GM23338 (cell line): Measurements from ENCODE around the gene ODAPH. TPM values are rescaled to one million over a fixed set of nuclear protein-coding genes. Genes with fewer than 3 reads are reported as not detected.

Experiments used
- ATAC-seq: fragments of 200-7000 bp; cut with Tn5 transposase; 3 replicates; pipeline ENCODE4 v1.9.1; 2020
- DNase-seq: peaks from one replicate; pipeline ENCODE4 v3.0.0-alpha.2; 2015; ENCODE audit warnings: low spot score
- H2AFZ ChIP-seq: fragments of 200-600 bp; sonication (generic); 2 replicates; pipeline ENCODE4 v1.8.0; 2016; ENCODE audit warnings: antibody characterized with exemption, mild to moderate bottlenecking, moderate library complexity
- H3F3A ChIP-seq: fragments of 200-600 bp; sonication (generic); replicated peaks from 2 replicates; pipeline ENCODE4 v1.8.0; 2017; ENCODE audit warnings: antibody characterized with exemption, mixed run types, low read depth
- H3K27ac ChIP-seq: fragments of 200-600 bp; sonication (generic); 2 replicates; pipeline ENCODE4 v1.6.1; 2016; ENCODE audit warnings: low read depth
- H3K27me3 ChIP-seq: fragments of 200-600 bp; sonication (generic); 2 replicates; pipeline ENCODE4 v1.8.0; 2016; ENCODE audit warnings: mild to moderate bottlenecking, mixed run types, moderate library complexity; ENCODE audit not compliant: insufficient read depth
- H3K36me3 ChIP-seq: fragments of 200-600 bp; sonication (generic); 2 replicates; pipeline ENCODE4 v1.8.0; 2016; ENCODE audit warnings: mild to moderate bottlenecking; ENCODE audit not compliant: insufficient read depth
- H3K4me1 ChIP-seq: fragments of 200-600 bp; sonication (generic); 2 replicates; pipeline ENCODE4 v1.8.0; 2016; ENCODE audit warnings: mild to moderate bottlenecking, moderate library complexity; ENCODE audit not compliant: insufficient read depth
- H3K4me2 ChIP-seq: fragments of 200-600 bp; sonication (generic); 2 replicates; pipeline ENCODE4 v1.7.1; 2017; ENCODE audit warnings: mixed run types
- H3K4me3 ChIP-seq: fragments of 200-600 bp; sonication (generic); 2 replicates; pipeline ENCODE4 v1.6.1; 2016; ENCODE audit warnings: mixed run types
- H3K79me2 ChIP-seq: fragments of 200-600 bp; sonication (generic); replicated peaks from 2 replicates; pipeline ENCODE4 v1.8.0; 2017; ENCODE audit warnings: mild to moderate bottlenecking; ENCODE audit not compliant: insufficient read depth
- H3K9me2 ChIP-seq: fragments of 200-600 bp; sonication (generic); 2 replicates; pipeline ENCODE4 v1.8.0; 2017; ENCODE audit not compliant: insufficient read depth
- H4K20me1 ChIP-seq: fragments of 200-600 bp; sonication (generic); replicated peaks from 2 replicates; pipeline ENCODE4 v1.8.0; 2017; ENCODE audit warnings: mild to moderate bottlenecking; ENCODE audit not compliant: insufficient read depth
- H3K27ac Mint-ChIP-seq: 2 replicates; pipeline ENCODE4 v1.8.0; 2020; ENCODE audit warnings: inconsistent platforms, mild to moderate bottlenecking, moderate library complexity, mixed read lengths
- H3K27me3 Mint-ChIP-seq: 3 replicates; pipeline ENCODE4 v1.8.0; 2022; ENCODE audit warnings: low read depth, mild to moderate bottlenecking, moderate library complexity, mixed read lengths, inconsistent platforms; ENCODE audit not compliant: insufficient read depth, poor library complexity
- H3K36me3 Mint-ChIP-seq: 3 replicates; pipeline ENCODE4 v1.8.0; 2021; ENCODE audit warnings: low read depth, mild to moderate bottlenecking, inconsistent platforms, moderate library complexity, mixed read lengths
- H3K4me1 Mint-ChIP-seq: 3 replicates; pipeline ENCODE4 v1.8.0; 2020; ENCODE audit warnings: mild to moderate bottlenecking, inconsistent platforms, mixed read lengths
- H3K4me3 Mint-ChIP-seq: 3 replicates; pipeline ENCODE4 v1.8.0; 2021; ENCODE audit warnings: moderate library complexity, mild to moderate bottlenecking, inconsistent platforms, mixed read lengths
- H3K9me3 Mint-ChIP-seq: 3 replicates; pipeline ENCODE4 v1.8.0; 2020; ENCODE audit warnings: moderate library complexity, mild to moderate bottlenecking, inconsistent platforms, mixed read lengths
- ETS1 ChIP-seq: IDR thresholded peaks from 2 replicates; pipeline ENCODE4 v1.6.1; 2016; ENCODE audit warnings: antibody characterized with exemption
- EZH2 ChIP-seq: fragments of 200-600 bp; sonication (generic); IDR thresholded peaks from one replicate; pipeline ENCODE4 v1.8.0; 2017; ENCODE audit warnings: antibody characterized with exemption, mild to moderate bottlenecking, low read depth; ENCODE audit not compliant: unreplicated experiment
- EZH2phosphoT487 ChIP-seq: fragments of 200-600 bp; sonication (generic); IDR thresholded peaks from one replicate; pipeline ENCODE4 v1.8.1; 2018; ENCODE audit warnings: antibody characterized with exemption; ENCODE audit not compliant: unreplicated experiment
- JUNB ChIP-seq: IDR thresholded peaks from one replicate; pipeline ENCODE4 v1.6.1; 2016; ENCODE audit warnings: antibody characterized with exemption; ENCODE audit not compliant: unreplicated experiment
- ZNF114 ChIP-seq: fragments of 250-450 bp; sonication (Bioruptor Pico); IDR thresholded peaks from 2 replicates; pipeline ENCODE4 v1.5.0; 2020; ENCODE audit warnings: mild to moderate bottlenecking, moderate library complexity
- polyA plus RNA-seq: library from polyadenylated mRNA; unstranded; fragments of >200 nt; fragmentation: Nextera tagmentation; extraction: Ambion mirVana; gene quantifications from 2 replicates; pipeline ENCODE4 v1.2.1, GENCODE V29; 2016
- total RNA-seq: library from RNA; depleted of rRNA; stranded (reverse); fragments of >200 nt; shearing (Covaris generic); gene quantifications from 2 replicates; pipeline ENCODE4 v1.2.3, GENCODE V29; 2014
- TF ChIP-seq, protein P1 (sequence below): IDR thresholded peaks from one replicate; pipeline ENCODE4 v1.6.1; 2018; ENCODE audit warnings: antibody characterized with exemption; ENCODE audit not compliant: unreplicated experiment
- TF ChIP-seq, protein P2 (sequence below): fragments of 250-450 bp; sonication (Bioruptor Pico); IDR thresholded peaks from 2 replicates; pipeline ENCODE4 v1.5.0; 2020; ENCODE audit warnings: mild to moderate bottlenecking, moderate library complexity

ODAPH gene
- total and polyA plus RNA-seq, 2 experiments from 2014 or later: not detected

GRCh38 chr4:75557696-75558095 lies 1.8 kb downstream of the ODAPH start:
- Histone ChIP-seq H3K79me2 (no peaks in the 10 kb centered on the region), H3K4me1 (no peaks in the 10 kb centered on the region), H4K20me1 (no peaks in the 10 kb centered on the region), H3K4me2 (no peak overlapping the region), H3K27ac (no peak overlapping the region), H3K4me3 (no peak overlapping the region), H3K36me3 (no peaks in the 10 kb centered on the region), H3K9me2 (no peaks in the 10 kb centered on the region), H3K27me3 (no peaks in the 10 kb centered on the region), H3F3A (no peaks in the 10 kb centered on the region), H2AFZ (peak overlapping the region; percentile 38; the same call in 1 of the 2 replicates)
- H3K4me3 Mint-ChIP-seq: no peak overlapping the region
- DNase-seq: no peak
- no peaks in the 10 kb centered on the region; the same call in 2 of the 3 replicates for H3K36me3 Mint-ChIP-seq
- no peak overlapping the region for H3K27ac Mint-ChIP-seq
- H3K27me3 Mint-ChIP-seq: peaks cover 4% of the 10 kb centered on the region
- TF ChIP-seq ETS1 (no peak), EZH2phosphoT487 (no peak), ZNF114 (no peak), EZH2 (no peak), JUNB (no peak)
- TF ChIP-seq, protein P1, sequence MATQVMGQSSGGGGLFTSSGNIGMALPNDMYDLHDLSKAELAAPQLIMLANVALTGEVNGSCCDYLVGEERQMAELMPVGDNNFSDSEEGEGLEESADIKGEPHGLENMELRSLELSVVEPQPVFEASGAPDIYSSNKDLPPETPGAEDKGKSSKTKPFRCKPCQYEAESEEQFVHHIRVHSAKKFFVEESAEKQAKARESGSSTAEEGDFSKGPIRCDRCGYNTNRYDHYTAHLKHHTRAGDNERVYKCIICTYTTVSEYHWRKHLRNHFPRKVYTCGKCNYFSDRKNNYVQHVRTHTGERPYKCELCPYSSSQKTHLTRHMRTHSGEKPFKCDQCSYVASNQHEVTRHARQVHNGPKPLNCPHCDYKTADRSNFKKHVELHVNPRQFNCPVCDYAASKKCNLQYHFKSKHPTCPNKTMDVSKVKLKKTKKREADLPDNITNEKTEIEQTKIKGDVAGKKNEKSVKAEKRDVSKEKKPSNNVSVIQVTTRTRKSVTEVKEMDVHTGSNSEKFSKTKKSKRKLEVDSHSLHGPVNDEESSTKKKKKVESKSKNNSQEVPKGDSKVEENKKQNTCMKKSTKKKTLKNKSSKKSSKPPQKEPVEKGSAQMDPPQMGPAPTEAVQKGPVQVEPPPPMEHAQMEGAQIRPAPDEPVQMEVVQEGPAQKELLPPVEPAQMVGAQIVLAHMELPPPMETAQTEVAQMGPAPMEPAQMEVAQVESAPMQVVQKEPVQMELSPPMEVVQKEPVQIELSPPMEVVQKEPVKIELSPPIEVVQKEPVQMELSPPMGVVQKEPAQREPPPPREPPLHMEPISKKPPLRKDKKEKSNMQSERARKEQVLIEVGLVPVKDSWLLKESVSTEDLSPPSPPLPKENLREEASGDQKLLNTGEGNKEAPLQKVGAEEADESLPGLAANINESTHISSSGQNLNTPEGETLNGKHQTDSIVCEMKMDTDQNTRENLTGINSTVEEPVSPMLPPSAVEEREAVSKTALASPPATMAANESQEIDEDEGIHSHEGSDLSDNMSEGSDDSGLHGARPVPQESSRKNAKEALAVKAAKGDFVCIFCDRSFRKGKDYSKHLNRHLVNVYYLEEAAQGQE: no peak
- TF ChIP-seq, protein P2, sequence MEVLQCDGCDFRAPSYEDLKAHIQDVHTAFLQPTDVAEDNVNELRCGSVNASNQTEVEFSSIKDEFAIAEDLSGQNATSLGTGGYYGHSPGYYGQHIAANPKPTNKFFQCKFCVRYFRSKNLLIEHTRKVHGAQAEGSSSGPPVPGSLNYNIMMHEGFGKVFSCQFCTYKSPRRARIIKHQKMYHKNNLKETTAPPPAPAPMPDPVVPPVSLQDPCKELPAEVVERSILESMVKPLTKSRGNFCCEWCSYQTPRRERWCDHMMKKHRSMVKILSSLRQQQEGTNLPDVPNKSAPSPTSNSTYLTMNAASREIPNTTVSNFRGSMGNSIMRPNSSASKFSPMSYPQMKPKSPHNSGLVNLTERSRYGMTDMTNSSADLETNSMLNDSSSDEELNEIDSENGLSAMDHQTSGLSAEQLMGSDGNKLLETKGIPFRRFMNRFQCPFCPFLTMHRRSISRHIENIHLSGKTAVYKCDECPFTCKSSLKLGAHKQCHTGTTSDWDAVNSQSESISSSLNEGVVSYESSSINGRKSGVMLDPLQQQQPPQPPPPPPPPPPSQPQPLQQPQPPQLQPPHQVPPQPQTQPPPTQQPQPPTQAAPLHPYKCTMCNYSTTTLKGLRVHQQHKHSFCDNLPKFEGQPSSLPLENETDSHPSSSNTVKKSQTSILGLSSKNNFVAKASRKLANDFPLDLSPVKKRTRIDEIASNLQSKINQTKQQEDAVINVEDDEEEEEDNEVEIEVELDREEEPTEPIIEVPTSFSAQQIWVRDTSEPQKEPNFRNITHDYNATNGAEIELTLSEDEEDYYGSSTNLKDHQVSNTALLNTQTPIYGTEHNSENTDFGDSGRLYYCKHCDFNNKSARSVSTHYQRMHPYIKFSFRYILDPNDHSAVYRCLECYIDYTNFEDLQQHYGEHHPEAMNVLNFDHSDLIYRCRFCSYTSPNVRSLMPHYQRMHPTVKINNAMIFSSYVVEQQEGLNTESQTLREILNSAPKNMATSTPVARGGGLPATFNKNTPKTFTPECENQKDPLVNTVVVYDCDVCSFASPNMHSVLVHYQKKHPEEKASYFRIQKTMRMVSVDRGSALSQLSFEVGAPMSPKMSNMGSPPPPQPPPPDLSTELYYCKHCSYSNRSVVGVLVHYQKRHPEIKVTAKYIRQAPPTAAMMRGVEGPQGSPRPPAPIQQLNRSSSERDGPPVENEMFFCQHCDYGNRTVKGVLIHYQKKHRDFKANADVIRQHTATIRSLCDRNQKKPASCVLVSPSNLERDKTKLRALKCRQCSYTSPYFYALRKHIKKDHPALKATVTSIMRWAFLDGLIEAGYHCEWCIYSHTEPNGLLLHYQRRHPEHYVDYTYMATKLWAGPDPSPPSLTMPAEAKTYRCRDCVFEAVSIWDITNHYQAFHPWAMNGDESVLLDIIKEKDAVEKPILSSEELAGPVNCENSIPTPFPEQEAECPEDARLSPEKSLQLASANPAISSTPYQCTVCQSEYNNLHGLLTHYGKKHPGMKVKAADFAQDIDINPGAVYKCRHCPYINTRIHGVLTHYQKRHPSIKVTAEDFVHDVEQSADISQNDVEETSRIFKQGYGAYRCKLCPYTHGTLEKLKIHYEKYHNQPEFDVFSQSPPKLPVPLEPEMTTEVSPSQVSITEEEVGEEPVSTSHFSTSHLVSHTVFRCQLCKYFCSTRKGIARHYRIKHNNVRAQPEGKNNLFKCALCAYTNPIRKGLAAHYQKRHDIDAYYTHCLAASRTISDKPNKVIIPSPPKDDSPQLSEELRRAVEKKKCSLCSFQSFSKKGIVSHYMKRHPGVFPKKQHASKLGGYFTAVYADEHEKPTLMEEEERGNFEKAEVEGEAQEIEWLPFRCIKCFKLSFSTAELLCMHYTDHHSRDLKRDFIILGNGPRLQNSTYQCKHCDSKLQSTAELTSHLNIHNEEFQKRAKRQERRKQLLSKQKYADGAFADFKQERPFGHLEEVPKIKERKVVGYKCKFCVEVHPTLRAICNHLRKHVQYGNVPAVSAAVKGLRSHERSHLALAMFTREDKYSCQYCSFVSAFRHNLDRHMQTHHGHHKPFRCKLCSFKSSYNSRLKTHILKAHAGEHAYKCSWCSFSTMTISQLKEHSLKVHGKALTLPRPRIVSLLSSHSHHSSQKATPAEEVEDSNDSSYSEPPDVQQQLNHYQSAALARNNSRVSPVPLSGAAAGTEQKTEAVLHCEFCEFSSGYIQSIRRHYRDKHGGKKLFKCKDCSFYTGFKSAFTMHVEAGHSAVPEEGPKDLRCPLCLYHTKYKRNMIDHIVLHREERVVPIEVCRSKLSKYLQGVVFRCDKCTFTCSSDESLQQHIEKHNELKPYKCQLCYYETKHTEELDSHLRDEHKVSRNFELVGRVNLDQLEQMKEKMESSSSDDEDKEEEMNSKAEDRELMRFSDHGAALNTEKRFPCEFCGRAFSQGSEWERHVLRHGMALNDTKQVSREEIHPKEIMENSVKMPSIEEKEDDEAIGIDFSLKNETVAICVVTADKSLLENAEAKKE (CRISPR knock-in tag): no peak
- ATAC-seq: no peak
- H3K9me3 Mint-ChIP-seq: no peaks in the 10 kb centered on the region
- H3K4me1 Mint-ChIP-seq: peaks cover 16% of the 10 kb centered on the region
